Spinal cord (tissue), 10 donors: Measurements from ENCODE around the gene TRIM75. TPM values are rescaled to one million over a fixed set of nuclear protein-coding genes. Genes with fewer than 3 reads are reported as not detected.
"Not testable (repeated sequence)": the region's sequence is repeated elsewhere in the genome, so short reads cannot be mapped to it uniquely, and the experiment has no call there.

Experiments
- DNase-seq, 6 donors: peaks; one replicate each; pipeline versions ENCODE4 v3.0.0 to v3.0.0-alpha.2; 2013 to 2015; ENCODE audit warnings: low spot score in 6 of 6, low read depth in 4 of 6
- H3K27ac ChIP-seq: one replicate; pipeline ENCODE4 v1.5.1; 2013; ENCODE audit warnings: low read depth, low read length, control low read depth
- H3K27me3 ChIP-seq: one replicate; pipeline ENCODE4 v1.6.1; 2013; ENCODE audit warnings: low read length; ENCODE audit not compliant: control insufficient read depth, insufficient read depth
- H3K36me3 ChIP-seq: one replicate; pipeline ENCODE4 v1.6.1; 2013; ENCODE audit warnings: low read length; ENCODE audit not compliant: control insufficient read depth, insufficient read depth
- H3K4me1 ChIP-seq: one replicate; pipeline ENCODE4 v1.6.1; 2013; ENCODE audit warnings: low read length; ENCODE audit not compliant: control insufficient read depth, insufficient read depth
- H3K4me3 ChIP-seq: one replicate; pipeline ENCODE4 v1.5.1; 2013; ENCODE audit warnings: low read depth, low read length, control low read depth
- H3K9me3 ChIP-seq: one replicate; pipeline ENCODE4 v1.6.1; 2013; ENCODE audit warnings: low read length; ENCODE audit not compliant: control insufficient read depth, insufficient read depth
- WGBS: methylation state at CpG from one replicate; pipeline ENCODE4 v1.1.5; 2013; ENCODE audit warnings: missing lambda C conversion rate; ENCODE audit not compliant: insufficient coverage; 5-methylcytosine and 5-hydroxymethylcytosine counted together
- polyA plus RNA-seq, 2 donors: library from polyadenylated mRNA; unstranded; fragments of 120-200 nt; gene quantifications; one replicate each; pipeline ENCODE4 v1.2.1, GENCODE V29; 2013; ENCODE audit not compliant: insufficient read length in 2 of 2
- total RNA-seq, 2 donors: library from RNA; depleted of rRNA in 1 of 2; stranded (reverse); fragments of 120-200 nt in 1 of 2; fragments of >200 nt in 1 of 2; gene quantifications; one replicate each; pipeline versions ENCODE4 v1.2.3 to v1.2.4, GENCODE V29; 2013 to 2014
- donor health status: healthy.

Gene TRIM75
- total and polyA plus RNA-seq, 4 donors: not detected

GRCh38 chr4:165019995-165020394 is 33.7 kb upstream of the TRIM75 start:
- H3K27me3 ChIP-seq, H3K36me3 ChIP-seq, H3K4me3 ChIP-seq, H3K4me1 ChIP-seq, H3K9me3 ChIP-seq, DNase-seq, H3K27ac ChIP-seq: not testable (repeated sequence)
- no CpG with 5 or more reads among the region's 30 CpGs for WGBS

DNA sequence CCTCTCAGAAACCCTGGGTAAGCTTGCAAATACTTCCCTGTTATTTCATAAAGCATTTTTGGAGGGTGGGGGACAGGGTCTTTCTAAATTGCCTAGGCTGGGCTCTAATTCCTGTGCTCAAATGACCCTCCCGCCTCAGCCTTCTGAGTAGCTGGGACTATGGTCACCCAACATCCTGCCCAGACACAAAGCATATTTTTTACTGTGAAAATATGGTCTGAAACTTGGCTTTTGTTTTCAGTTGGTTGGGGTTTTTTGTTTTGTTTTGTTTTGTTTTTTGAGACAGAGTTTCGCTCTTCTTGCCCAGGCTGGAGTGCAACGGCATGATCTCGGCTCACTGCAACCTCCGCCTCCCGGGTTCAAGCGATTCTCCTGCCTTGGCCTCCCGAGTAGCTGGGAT is 27.9 kb upstream of the TRIM75 start:
- 100% methylated on average over 2 of the region's 8 CpGs for WGBS
- not testable (repeated sequence) for H3K36me3 ChIP-seq, H3K4me3 ChIP-seq, H3K9me3 ChIP-seq, H3K27me3 ChIP-seq, H3K4me1 ChIP-seq, DNase-seq, H3K27ac ChIP-seq

- no peaks in the 10 kb centered on the region for H3K9me3 ChIP-seq
- no peak overlapping the region for H3K27ac ChIP-seq
- no peaks in the 10 kb centered on the region for H3K4me1 ChIP-seq
- 74% methylated on average over 4 of the region's 7 CpGs for WGBS
- H3K36me3 ChIP-seq: no peaks in the 10 kb centered on the region
- no peak for DNase-seq
- H3K4me3 ChIP-seq: no peak overlapping the region
- no peaks in the 10 kb centered on the region for H3K27me3 ChIP-seq
These were observed 25.8 kb upstream of the TRIM75 start for GRCh38 chr4:165027762-165028402.

DNA sequence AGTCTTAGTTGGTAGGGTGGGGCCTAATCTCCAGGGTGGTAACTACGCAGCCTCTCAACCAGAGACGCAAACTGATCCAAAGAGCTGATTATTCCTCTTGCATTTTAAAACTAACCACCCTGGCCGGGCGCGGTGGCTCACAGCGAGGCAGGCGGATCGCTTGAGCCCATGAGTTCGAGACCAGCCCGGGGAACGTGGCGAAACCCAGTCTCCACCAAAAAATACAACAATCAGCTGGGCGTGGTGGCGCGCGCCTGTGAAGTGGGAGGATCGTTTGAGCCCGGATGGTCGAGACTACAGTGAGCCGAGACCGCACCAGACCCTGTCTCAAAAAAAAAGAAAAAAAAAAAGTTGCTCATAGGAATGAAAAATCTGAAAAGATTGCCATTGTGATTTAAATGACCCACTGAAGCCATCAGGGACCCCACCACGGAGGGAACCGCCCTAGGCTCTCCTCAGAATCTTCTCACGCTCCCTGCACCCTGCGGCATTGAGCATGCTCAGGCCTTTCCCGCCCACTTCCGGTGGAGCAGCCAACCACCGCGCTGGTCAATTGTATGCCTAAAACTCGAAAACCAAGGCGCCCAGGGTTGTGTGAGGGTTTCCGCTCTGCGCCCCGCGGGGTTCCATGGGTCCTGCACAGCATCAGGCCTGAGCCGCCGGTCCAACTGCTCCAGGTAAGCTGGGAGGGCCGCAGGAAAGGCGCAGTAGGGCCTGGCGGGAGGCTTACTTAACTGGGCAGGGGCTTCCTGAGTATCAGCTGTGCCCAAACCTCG is 22.0 kb upstream of the TRIM75 start, which contains the start of gene TRIM60:
Gene TRIM60, plus strand, starts transcription at position 564 of the 776 bp plus-strand sequence. CDS start 8,074 bp downstream, outside the sequence.
- Histone ChIP-seq H3K4me3 (no peak within 1 kb of the TSS), H3K36me3 (no peaks in the 10 kb centered on the region), H3K27ac (no peak within 1 kb of the TSS), H3K9me3 (no peaks in the 10 kb centered on the region), H3K27me3 (no peaks in the 10 kb centered on the region), H3K4me1 (no peaks in the 10 kb centered on the region)
- DNase-seq: no peak
- WGBS: 95% methylated on average over 40 of the region's 41 CpGs

DNA sequence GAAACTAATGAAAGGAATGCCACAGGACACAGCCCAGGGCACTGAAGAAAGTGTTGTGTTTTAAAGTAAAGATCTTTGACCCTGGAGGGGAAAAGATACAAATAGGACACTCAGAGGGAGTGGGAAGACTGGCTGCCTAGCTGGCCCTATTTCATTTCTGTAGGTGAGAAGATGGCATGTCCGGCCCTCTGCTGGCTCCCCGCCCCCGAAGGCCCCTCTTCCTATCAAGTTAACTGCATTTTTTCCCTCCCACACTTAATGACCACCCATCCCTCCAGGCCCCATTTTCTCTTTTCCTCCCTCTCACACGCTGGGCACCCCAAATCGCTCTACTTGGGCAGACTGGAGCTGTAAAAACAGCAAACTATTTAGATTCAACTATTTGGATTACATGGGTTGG is 5.5 kb upstream of the TRIM75 start:
- Histone ChIP-seq H3K4me3 (no peak overlapping the region), H3K4me1 (no peaks in the 10 kb centered on the region), H3K9me3 (no peaks in the 10 kb centered on the region), H3K27me3 (no peaks in the 10 kb centered on the region), H3K27ac (no peak overlapping the region), H3K36me3 (no peaks in the 10 kb centered on the region)
- DNase-seq: no peak
- WGBS: 88% methylated on average over 3 of the region's 5 CpGs

DNA sequence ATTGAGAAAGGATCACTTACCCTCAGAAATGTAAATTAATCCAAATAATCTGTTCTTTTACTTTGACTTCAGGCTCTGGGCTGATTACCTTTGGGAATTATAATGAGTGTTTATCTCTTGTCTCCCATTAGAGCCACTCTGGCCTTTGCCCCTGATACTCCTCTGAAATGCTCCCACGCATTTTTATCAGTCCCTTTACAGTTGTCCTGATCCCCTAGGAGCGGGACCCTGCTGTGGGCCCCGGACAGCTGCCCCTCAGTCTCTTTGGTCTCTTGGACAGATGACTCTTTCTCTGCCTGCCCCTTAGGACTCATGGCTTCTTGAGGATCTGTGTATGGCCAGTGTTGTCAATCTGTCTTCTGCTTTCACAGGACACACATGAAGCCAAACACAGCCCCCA is 1.0 kb upstream of the TRIM75 start:
- Histone ChIP-seq H3K9me3 (no peaks in the 10 kb centered on the region), H3K36me3 (no peaks in the 10 kb centered on the region), H3K4me3 (no peak overlapping the region), H3K27me3 (no peaks in the 10 kb centered on the region), H3K4me1 (no peaks in the 10 kb centered on the region), H3K27ac (no peak overlapping the region)
- WGBS: 67% methylated on average over 3 of the region's 3 CpGs
- no peak for DNase-seq

GRCh38 chr4:165055601-165056000 is 1.9 kb downstream of the TRIM75 start:
- no peak overlapping the region for H3K27ac ChIP-seq
- H3K36me3 ChIP-seq: no peaks in the 10 kb centered on the region
- H3K4me1 ChIP-seq: no peaks in the 10 kb centered on the region
- no peaks in the 10 kb centered on the region for H3K27me3 ChIP-seq
- no peaks in the 10 kb centered on the region for H3K9me3 ChIP-seq
- WGBS: 94% methylated on average over 8 of the region's 9 CpGs
- DNase-seq: no peak
- no peak overlapping the region for H3K4me3 ChIP-seq

DNA sequence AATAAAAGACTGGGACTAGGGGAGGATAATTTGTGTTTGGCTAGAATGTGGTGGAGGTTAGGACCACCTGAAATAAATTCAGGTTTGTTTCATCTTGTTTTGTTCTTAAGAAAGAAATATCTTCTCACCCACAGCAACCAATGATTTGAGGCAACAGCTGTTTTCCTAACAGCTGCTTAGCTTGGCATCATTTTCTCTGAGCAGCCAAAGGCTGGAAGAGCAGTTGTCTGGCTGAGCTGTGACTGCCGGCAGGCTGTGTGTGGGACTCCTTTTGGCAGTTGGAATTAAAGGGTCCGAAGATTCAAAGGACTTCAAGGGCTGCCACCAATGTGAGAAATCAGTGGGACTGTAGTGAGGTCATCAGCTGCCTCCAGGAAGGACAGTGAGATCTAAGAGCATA is 5.0 kb downstream of the TRIM75 start:
- Histone ChIP-seq H3K36me3 (no peaks in the 10 kb centered on the region), H3K4me3 (no peak overlapping the region), H3K4me1 (no peaks in the 10 kb centered on the region), H3K27ac (no peak overlapping the region), H3K27me3 (no peaks in the 10 kb centered on the region), H3K9me3 (no peaks in the 10 kb centered on the region)
- WGBS: 82% methylated on average over 2 of the region's 2 CpGs
- DNase-seq: no peak

DNA sequence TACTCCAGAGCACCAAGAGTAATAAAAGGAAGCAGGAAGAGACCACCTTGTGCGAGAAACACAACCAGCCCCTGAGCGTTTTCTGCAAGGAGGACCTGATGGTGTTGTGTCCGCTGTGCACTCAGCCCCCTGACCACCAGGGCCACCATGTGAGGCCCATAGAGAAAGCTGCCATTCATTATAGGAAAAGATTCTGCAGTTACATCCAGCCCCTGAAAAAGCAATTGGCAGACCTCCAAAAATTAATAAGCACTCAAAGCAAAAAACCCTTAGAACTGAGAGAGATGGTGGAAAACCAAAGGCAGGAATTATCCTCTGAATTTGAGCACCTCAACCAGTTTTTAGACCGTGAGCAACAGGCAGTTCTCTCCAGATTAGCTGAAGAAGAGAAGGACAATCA is 5.7 kb downstream of the TRIM75 start:
- Histone ChIP-seq H3K4me1 (no peaks in the 10 kb centered on the region), H3K36me3 (no peaks in the 10 kb centered on the region), H3K9me3 (no peaks in the 10 kb centered on the region), H3K27me3 (no peaks in the 10 kb centered on the region), H3K4me3 (no peak overlapping the region), H3K27ac (no peak overlapping the region)
- WGBS: 79% methylated on average over 2 of the region's 4 CpGs
- peak in 2 of 6 donors; percentile 6 to 21 for DNase-seq

GRCh38 chr4:165060938-165061337 is 7.3 kb downstream of the TRIM75 start:
- DNase-seq: peak in 2 of 6 donors; percentile 3 to 16
- no peaks in the 10 kb centered on the region for H3K27me3 ChIP-seq
- no CpG with 5 or more reads among the region's 1 CpG for WGBS

More at GRCh38 chr4:165060938-165061337, 7.3 kb downstream of the TRIM75 start:
- no peak overlapping the region for H3K4me3 ChIP-seq
- no peaks in the 10 kb centered on the region for H3K36me3 ChIP-seq
- no peaks in the 10 kb centered on the region for H3K4me1 ChIP-seq
- no peaks in the 10 kb centered on the region for H3K9me3 ChIP-seq
- no peak overlapping the region for H3K27ac ChIP-seq
